ENCODE data around the gene KCNH8.

GRCh38 chr3:19190602-19191001, 42.3 kb downstream of the KCNH8 start:
- no peak for TF ChIP-seq EZH2 (IDR thresholded peaks at IDR 0.05; ENCODE audit: borderline replicate concordance)
- TF ChIP-seq, protein P1, sequence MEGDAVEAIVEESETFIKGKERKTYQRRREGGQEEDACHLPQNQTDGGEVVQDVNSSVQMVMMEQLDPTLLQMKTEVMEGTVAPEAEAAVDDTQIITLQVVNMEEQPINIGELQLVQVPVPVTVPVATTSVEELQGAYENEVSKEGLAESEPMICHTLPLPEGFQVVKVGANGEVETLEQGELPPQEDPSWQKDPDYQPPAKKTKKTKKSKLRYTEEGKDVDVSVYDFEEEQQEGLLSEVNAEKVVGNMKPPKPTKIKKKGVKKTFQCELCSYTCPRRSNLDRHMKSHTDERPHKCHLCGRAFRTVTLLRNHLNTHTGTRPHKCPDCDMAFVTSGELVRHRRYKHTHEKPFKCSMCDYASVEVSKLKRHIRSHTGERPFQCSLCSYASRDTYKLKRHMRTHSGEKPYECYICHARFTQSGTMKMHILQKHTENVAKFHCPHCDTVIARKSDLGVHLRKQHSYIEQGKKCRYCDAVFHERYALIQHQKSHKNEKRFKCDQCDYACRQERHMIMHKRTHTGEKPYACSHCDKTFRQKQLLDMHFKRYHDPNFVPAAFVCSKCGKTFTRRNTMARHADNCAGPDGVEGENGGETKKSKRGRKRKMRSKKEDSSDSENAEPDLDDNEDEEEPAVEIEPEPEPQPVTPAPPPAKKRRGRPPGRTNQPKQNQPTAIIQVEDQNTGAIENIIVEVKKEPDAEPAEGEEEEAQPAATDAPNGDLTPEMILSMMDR (IDR thresholded peaks at IDR 0.05; ENCODE audit: poor library complexity): no peak
- TF ChIP-seq EZH2phosphoT487 (IDR thresholded peaks at IDR 0.05; ENCODE audit: low read depth, severe bottlenecking, unreplicated experiment): no peak
